ENCODE data around the gene NECAB3. TPM values are rescaled to one million over a fixed set of nuclear protein-coding genes. Genes with fewer than 3 reads are reported as not detected.

NECAB3 gene
- polyA plus RNA-seq, 3 donors: 11.4 to 15.0 (median 12.5) TPM

GRCh38 chr20:33666293-33667244 lies 7.7 kb downstream of the NECAB3 start, which contains the start of gene ACTL10:
Gene ACTL10 (plus strand): TSS chr20:33666943. CDS start chr20:33667498, 555 bp downstream.
- peak; percentile 89 to 92 (median 91) for DNase-seq (ENCODE audit: low read depth in 3 of 3, low spot score in 2 of 3)

DNA sequence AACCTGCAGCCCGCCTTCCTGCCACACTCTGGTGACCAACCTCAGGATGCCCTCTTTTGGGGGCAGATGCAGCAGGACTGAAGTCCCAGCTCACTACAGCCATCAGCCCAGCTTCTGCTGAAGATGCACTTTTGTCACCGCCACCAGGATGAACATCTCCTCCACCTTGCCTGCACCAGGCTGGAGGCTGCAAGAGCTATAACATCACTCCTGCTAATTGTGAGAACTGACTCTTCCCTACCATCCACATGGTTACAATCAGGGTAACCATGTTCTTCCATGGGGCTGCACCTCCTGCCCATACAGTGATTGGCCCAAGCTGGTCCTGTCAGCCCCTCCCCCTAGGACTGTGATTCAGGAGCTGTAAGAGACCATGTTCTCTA lies 9.5 kb downstream of the NECAB3 start:
- DNase-seq (ENCODE audit: low read depth in 3 of 3, low spot score in 2 of 3): no peak

DNA sequence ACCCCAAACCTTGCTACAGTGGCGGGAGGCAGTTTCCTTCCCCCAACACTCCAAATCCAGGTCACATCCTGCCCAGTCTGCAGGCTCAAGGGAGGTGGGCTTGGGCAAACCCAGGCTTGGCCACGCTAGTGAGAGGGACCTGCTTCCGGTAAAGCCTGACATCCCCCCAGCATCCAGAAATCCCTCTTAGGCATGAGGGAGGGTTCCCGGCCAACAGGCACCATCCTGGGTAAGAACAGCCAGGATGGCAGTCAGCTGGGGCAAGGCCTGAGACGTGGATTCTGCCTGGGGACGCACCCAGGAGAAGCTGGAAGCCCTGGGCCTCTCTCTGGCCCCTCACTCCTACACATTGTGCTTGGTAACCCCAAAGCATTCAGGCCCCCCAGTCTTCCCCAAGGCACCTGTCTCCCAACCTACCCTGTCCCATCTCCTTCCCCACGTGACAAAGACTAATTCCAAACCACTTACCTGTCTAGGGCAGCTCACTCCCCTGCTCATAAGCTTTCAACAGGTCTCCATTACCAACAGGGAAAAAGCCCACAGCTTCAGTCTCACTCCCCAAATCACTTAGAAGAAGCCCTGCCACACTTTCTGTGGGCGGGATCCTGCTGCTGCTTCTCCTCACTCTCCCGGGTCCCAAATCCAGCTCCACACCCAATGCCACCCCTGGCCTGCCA lies 10.0 kb downstream of the NECAB3 start:
- DNase-seq (ENCODE audit: low read depth in 3 of 3, low spot score in 2 of 3): no peak

DNA sequence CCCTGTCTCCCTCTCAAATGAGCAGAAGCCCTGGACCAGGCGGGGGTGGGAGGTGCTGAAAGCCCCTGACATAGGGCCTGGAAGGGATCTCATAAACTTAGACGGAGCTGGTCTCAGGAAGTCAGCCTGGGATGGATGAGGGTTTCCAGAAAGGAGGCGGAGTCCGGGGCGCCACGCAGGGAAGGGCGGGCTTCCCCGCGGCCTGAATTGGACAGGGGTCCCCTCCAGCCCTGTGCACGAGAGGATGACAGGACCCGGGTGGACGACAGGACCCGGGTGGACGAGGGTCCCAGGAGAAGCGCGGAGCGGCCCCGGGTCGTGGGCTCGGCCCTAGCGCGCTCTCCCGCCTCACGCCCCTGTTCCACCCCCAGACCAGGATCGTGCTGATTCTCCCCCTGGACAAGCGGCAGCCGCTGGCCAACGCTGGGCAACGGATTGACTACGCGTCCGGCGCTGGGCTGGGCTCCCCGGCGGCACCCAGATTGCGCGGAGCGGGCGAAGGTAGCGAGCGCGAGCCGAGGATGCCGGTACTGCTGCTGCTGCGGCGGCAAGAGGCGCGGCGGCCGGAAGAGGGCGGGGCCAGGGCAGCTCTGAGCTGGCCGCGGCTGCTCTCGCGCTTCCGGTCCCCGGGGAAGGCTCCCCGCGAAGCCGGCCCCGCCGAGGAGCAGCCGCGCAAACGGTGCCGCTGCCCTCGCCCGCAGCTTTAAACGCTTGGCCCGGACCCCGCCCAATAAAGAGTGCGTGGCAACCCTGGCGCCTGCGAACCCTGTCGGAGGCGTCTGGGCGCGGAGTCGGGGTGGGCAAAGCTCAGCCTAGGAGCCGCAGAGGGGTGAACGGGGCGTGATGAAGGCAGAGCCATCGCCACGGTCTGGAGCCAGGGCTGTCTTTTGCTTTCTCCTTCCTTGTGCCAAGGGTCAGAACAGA lies 10.8 kb downstream of the NECAB3 start:
- DNase-seq (ENCODE audit: low read depth in 3 of 3, low spot score in 2 of 3): no peak

DNA sequence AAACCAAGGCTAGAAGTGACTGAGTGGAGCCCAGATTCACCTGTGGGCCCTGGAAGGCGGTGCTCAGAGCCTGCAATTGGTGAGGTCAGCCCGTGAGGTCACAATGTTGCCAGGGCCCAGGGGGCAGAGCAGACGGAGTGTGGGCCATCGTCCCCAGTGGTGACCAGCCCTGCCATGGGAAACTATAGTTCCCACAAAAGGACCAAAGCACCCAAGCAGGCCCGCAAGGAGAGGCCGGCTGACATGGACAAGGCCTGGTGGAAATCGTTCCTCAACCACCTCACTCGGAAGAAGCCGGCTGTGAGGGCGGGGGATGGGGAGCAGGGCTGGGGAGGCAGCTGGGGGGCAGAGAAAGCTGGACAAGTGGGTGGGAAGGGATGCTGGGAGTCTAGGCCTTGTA lies 12.1 kb downstream of the NECAB3 start, which contains the start of gene C20orf144:
Gene C20orf144 (plus strand): TSS at position 156 of the 400 bp plus-strand sequence. CDS start 19 bp downstream, at position 175.
- DNase-seq (ENCODE audit: low read depth in 3 of 3, low spot score in 2 of 3): no peak

- DNase-seq (ENCODE audit: low read depth in 3 of 3, low spot score in 2 of 3): no peak
These were observed 13.6 kb downstream of the NECAB3 start for GRCh38 chr20:33660685-33661058.

- DNase-seq (ENCODE audit: low read depth in 3 of 3, low spot score in 2 of 3): no peak
These were observed 14.1 kb downstream of the NECAB3 start for GRCh38 chr20:33660035-33660684.

DNA sequence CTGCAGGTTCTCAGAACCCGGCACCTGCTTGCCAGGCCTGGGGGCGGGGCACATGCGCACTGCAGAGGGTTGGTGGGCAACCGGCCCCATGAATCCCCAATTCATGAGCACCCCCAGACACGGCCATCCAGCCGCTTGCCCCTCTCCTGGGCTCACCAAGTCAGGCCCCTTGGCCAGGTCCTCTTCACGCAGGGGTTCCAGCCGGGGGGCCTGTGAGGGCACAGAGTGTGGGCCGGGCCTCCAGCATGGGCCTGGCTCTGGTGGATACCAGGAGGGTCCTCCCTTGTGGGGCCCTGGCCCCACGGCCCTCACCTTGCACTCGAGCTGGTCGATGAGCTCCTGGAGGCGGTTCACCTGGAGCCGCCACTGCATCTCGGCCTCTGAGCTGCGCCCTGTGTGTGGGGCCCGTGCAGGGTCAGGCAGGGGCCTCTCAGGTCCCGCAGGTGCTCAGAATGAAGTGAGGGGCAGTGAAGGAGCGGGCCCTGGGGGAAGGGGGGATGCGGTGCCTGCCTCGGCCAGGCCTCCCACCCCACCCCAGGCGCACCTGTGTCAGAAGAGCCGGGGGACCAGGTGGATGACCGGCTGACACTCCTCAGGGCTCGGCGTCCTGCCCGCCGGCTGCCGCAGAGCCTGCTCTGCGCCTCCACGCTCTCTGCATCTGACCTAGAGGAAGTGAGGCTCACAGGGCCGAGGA lies 14.7 kb downstream of the NECAB3 start:
- DNase-seq (ENCODE audit: low read depth in 3 of 3, low spot score in 2 of 3): no peak

DNA sequence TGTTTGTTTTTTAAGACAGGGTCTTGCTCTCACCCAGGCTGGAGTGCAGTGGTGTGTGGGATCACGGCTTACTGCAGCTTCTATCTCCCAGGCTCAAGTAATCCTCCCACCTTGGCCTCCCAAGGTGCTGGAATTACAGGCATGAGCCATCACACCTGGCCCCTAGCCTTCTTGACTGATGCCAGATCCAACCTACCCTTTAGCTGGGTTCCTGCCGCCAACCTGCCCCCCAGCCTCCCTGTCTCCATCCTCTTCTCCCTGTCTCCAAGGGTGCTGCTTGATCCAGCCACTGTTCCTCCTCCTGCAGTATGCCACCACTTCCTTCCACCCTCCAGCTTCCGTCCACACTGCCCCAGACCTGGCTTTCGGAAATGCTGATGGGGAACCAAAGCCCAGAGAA lies 15.3 kb downstream of the NECAB3 start:
- DNase-seq (ENCODE audit: low read depth in 3 of 3, low spot score in 2 of 3): no peak

DNA sequence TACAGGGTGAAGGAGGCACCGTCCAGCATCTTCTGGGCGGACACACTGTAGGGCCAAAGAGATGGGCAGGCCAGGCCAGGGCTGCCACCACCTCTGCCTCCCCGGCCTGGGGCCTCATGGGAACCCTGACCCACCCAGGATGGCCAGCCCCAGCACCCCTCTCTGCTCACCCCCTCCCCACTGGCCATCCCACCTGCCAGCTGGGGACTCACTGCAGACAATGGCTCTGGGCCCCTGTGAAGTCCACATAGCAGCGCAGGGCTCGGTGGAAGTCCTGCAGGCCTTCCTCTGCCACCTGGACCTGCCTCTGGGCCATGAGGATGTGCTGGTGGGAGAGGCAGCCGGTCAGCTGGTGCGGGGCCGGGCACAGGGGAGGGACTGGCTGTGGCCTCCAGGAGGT lies 15.7 kb downstream of the NECAB3 start:
- no peak for DNase-seq (ENCODE audit: low read depth in 3 of 3, low spot score in 2 of 3)

GRCh38 chr20:33657704-33658095 lies 16.5 kb downstream of the NECAB3 start:
- DNase-seq (ENCODE audit: low read depth in 3 of 3, low spot score in 2 of 3): no peak

GRCh38 chr20:33656783-33657703 lies 17.2 kb downstream of the NECAB3 start:
- no peak for DNase-seq (ENCODE audit: low read depth in 3 of 3, low spot score in 2 of 3)

- no peak for DNase-seq (ENCODE audit: low read depth in 3 of 3, low spot score in 2 of 3)
These were observed 18.0 kb downstream of the NECAB3 start for GRCh38 chr20:33656010-33656782.

DNA sequence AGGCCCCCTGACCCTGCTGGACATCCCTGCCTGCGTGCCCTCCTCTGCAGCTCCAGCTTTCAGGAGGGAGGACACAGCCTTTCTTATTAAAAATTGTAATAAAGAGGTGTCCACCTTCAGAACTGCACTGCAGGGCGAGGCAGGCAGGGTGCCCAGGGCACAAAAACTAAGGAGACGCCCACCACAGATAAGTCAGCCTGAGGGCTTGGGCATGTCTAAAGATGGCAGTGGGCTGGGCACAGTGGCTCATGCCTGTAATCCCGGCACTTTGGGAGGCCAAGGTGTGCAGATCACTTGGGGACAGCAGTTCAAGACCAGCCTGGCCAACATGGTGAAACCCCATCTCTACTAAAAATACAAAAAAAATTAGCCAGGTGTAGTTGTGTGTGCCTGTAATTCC lies 19.1 kb downstream of the NECAB3 start:
- DNase-seq (ENCODE audit: low read depth in 3 of 3, low spot score in 2 of 3): no peak

GRCh38 chr20:33654680-33655161 lies 19.5 kb downstream of the NECAB3 start:
- no peak for DNase-seq (ENCODE audit: low read depth in 3 of 3, low spot score in 2 of 3)

GRCh38 chr20:33653900-33654596 lies 20.2 kb downstream of the NECAB3 start:
- no peak for DNase-seq (ENCODE audit: low read depth in 3 of 3, low spot score in 2 of 3)
